Coronary artery (tissue), 2 donors: ENCODE data around the gene PHF5A.

Experiments
- DNase-seq: peaks from one replicate; pipeline ENCODE4 v3.0.0-alpha.2; 2017; ENCODE audit warnings: low spot score
- H3K27ac ChIP-seq, 2 donors: fragments of 200-600 bp; sonication (generic); one replicate each; pipeline ENCODE4 v1.5.1; 2016 to 2019
- H3K4me3 ChIP-seq: fragments of 200-600 bp; sonication (generic); 2 replicates; pipeline ENCODE4 v1.5.1; 2016; ENCODE audit warnings: mild to moderate bottlenecking, moderate library complexity
- TF ChIP-seq, protein P1 (sequence below): fragments of 200-600 bp; sonication (generic); IDR thresholded peaks from one replicate; pipeline ENCODE4 v1.5.1; 2019; ENCODE audit warnings: antibody characterized with exemption

Gene PHF5A, protein sequence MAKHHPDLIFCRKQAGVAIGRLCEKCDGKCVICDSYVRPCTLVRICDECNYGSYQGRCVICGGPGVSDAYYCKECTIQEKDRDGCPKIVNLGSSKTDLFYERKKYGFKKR

DNA sequence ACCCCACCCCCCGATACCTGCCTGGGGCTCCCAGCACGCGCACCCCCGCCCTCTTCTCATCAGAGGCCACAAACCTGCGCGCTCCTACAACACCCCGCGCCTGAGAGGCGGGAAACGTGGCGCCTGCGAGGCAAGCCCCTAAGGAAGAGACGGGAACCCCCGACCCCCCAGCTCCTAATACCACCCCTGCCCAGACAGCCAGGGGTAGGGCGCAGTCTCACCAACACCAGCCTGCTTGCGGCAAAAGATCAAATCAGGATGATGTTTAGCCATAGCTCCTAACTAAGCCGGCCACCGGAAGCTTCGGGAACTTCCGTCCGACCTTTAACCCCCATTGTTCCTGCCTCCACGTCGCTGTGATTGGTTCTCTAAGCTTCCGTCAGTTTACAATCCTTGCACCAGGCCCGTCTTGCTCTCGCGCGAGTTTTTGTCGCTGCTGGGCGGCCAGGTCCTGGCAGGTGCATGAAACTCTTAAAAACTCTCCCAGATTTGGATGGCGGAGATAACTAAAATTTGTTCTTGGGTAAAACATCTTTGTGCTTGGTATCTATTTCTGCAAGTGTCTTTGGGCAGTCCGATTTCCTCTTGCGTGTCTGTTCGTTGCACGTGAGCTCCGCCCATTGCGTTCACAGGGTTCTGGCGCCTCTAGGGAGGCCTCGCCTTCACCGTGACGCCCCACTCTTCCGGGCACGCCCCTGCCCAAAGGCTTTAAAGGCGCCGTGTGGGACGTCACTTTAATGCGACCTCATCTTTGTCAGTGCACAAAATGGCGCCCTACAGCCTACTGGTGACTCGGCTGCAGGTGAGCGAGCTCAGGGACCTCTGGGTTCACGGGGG is at the start of gene PHF5A, which contains the start of gene ACO2:
Gene PHF5A, minus strand, starts transcription at position 312 of the 837 bp plus-strand sequence. Its CDS starts 39 bp downstream, at position 273.
Gene ACO2, plus strand, starts transcription at position 737 of the 837 bp plus-strand sequence. Its CDS starts 30 bp downstream, at position 767.
- TF ChIP-seq, protein P1, sequence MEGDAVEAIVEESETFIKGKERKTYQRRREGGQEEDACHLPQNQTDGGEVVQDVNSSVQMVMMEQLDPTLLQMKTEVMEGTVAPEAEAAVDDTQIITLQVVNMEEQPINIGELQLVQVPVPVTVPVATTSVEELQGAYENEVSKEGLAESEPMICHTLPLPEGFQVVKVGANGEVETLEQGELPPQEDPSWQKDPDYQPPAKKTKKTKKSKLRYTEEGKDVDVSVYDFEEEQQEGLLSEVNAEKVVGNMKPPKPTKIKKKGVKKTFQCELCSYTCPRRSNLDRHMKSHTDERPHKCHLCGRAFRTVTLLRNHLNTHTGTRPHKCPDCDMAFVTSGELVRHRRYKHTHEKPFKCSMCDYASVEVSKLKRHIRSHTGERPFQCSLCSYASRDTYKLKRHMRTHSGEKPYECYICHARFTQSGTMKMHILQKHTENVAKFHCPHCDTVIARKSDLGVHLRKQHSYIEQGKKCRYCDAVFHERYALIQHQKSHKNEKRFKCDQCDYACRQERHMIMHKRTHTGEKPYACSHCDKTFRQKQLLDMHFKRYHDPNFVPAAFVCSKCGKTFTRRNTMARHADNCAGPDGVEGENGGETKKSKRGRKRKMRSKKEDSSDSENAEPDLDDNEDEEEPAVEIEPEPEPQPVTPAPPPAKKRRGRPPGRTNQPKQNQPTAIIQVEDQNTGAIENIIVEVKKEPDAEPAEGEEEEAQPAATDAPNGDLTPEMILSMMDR: no peak
- Histone ChIP-seq H3K27ac (peak within 1 kb of the TSS; percentile 92 to 93), H3K4me3 (peak within 1 kb of the TSS; percentile 85)
- DNase-seq: peak; percentile 97

DNA sequence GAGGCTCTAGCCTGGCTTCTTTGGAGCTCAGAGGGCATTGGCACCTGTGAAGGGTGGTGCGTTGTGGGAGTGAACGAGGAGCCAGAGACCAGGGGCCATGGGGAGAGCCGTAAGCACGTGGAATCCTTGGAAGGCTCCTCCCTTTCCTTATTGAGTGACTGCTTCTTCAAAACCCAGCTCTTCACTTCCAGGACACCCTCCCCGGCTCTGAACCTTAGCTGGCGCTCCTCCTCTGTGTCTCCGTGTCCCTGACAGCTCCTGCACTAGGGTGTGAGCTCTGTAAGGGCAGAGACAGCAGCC is 49.5 kb upstream of the PHF5A start:
- TF ChIP-seq, protein P1: no peak
- no peak overlapping the region for H3K4me3 ChIP-seq
- no peak for DNase-seq
- H3K27ac ChIP-seq: peak overlapping the region; percentile 55 to 69

DNA sequence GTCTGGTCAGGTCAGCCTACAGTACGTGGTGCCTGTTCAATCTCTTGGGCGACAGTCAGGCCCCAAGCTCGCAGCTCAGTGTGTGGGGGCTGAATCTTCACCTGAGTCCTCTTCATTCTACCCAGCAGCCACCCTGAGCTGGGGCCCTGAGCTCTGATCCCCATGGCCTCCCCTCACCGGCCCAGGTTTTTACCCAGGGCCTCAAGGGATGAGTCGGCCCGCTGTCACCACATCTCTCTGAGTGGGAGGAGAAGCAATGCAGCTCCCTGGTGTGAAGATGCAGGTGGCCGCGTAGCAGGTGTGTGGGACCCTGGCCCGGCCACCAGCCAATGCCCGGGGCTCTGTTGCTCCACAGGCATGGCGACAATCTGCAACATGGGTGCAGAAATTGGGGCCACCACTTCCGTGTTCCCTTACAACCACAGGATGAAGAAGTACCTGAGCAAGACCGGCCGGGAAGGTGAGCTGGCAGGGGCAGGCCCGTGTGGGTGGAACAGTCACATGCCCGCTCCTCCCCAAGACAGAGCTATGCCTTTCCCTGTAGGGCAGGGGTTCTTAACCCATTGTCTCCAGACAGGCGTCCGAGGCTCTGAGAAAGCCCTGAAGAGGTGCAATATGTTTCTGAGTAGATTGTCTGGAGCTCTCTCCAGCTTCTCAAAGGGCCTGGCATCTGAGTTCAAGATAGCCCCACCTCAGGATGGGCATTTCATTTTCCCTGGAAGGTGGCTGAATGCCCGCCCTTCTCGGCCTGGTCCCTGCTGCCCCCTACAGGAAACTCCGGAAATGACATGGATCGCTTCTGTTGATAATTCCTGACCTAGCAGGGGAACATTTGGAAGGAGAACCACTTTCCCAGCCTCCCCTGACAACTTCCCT is 48.9 kb upstream of the PHF5A start:
- no peak overlapping the region for H3K4me3 ChIP-seq
- no peak for DNase-seq
- TF ChIP-seq, protein P1: peak; percentile 74
- peak overlapping the region; percentile 55 to 69 for H3K27ac ChIP-seq

DNA sequence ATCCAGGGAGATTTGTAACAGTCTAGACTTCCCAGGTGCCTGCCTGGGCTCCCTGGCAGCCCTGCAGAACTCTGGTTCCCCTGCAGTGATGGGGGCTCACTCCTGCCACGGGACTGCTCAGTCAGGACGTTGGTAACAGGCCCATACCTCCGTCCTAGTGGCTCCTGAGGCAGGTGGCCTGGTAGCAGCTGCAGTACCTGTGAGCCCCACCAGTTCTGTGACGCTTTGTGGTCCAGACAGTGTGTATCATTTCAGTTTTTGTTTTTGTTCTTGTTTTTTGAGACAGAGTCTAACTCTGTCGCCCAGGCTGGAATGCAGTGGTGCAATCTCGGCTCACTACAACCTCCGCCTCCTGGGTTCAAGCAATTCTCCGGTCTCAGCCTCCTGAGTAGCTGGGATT is 48.0 kb upstream of the PHF5A start:
- TF ChIP-seq, protein P1: no peak
- no peak for DNase-seq
- Histone ChIP-seq H3K4me3 (no peak overlapping the region), H3K27ac (no peak overlapping the region)

- Histone ChIP-seq H3K4me3 (no peak overlapping the region), H3K27ac (peak overlapping the region in 1 of 2 donors; percentile 71)
- TF ChIP-seq, protein P1: no peak
- DNase-seq: no peak
Observed at GRCh38 chr22:41513391-41513790, 44.9 kb upstream of the PHF5A start.

GRCh38 chr22:41512421-41513194 is 44.1 kb upstream of the PHF5A start:
- TF ChIP-seq, protein P1: no peak
- H3K4me3 ChIP-seq: no peak overlapping the region
- peak overlapping the region; percentile 64 to 71 for H3K27ac ChIP-seq
- DNase-seq: no peak
